NCI-H345 (cell line): ENCODE measurements around the gene HOXB5.
A peak's percentile ranks its signal among the peaks of the same experiment; 100 is the strongest.

Source experiments
- DNase-seq: peaks from one replicate; lab custom pipeline; 2025; lab: John Stamatoyannopoulos, UW

HOXB5 gene

GRCh38 chr17:48559122-48559839 lies 34.3 kb downstream of the HOXB5 start:
- no peak for DNase-seq

GRCh38 chr17:48558831-48559121 lies 34.8 kb downstream of the HOXB5 start:
- no peak for DNase-seq

- no peak for DNase-seq
These were observed 35.3 kb downstream of the HOXB5 start for GRCh38 chr17:48558057-48558830.

GRCh38 chr17:48556576-48557401 lies 36.8 kb downstream of the HOXB5 start:
- DNase-seq, result no peak

GRCh38 chr17:48556229-48556575 lies 37.4 kb downstream of the HOXB5 start:
- no peak for DNase-seq

- DNase-seq, result peak; percentile 61
These were observed 38.0 kb downstream of the HOXB5 start for GRCh38 chr17:48555258-48556228.

GRCh38 chr17:48554412-48555257 lies 38.9 kb downstream of the HOXB5 start:
- DNase-seq, result peak; percentile 18

- DNase-seq, result peak; percentile 6
These were observed 39.8 kb downstream of the HOXB5 start for GRCh38 chr17:48553826-48554225.

- DNase-seq, result peak; percentile 44
These were observed 40.4 kb downstream of the HOXB5 start for GRCh38 chr17:48553190-48553547.

GRCh38 chr17:48552466-48553189 lies 41.0 kb downstream of the HOXB5 start:
- peak; percentile 73 for DNase-seq

- DNase-seq, result peak; percentile 73
These were observed 41.7 kb downstream of the HOXB5 start for GRCh38 chr17:48551596-48552465.

GRCh38 chr17:48551214-48551555 lies 42.4 kb downstream of the HOXB5 start:
- peak; percentile 44 for DNase-seq

- peak; percentile 50 for DNase-seq
These were observed 42.9 kb downstream of the HOXB5 start for GRCh38 chr17:48550502-48551213.

- DNase-seq, result no peak
These were observed 43.6 kb downstream of the HOXB5 start for GRCh38 chr17:48549914-48550501.

- peak; percentile 18 for DNase-seq
These were observed 44.3 kb downstream of the HOXB5 start for GRCh38 chr17:48549281-48549630.

- DNase-seq, result peak; percentile 17
These were observed 44.9 kb downstream of the HOXB5 start for GRCh38 chr17:48548523-48549280.

- peak; percentile 63 for DNase-seq
These were observed 45.6 kb downstream of the HOXB5 start for GRCh38 chr17:48547808-48548522.
